ENCODE results near the gene OR10A6.

OR10A6 gene

DNA sequence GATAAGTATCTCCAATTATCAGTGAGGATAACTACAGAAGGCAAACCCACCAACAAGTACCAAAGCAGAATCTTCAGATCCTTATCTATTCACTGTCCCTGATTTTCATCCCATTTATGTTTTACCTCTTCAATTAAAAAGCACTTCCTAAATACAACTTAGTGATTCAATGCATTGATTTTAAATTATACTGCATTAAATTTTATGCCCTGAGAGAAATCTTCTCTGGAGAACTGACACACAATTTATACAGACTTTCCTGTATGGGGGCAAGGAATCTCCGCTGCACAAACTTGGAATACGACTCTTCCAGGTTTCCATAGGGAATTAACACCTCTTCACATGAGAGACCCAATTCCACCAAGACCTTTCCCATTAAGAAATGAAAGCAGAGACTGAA lies 10.5 kb upstream of the OR10A6 start, which contains the start of gene OR10A3:
TSS of gene OR10A3 (minus strand) at position 101 of the 400 bp plus-strand sequence. CDS start 2,188 bp downstream, outside the sequence.
- Mint-ChIP-seq H3K4me1 (no peaks in the 10 kb centered on the region), H3K4me3 (no peak within 1 kb of the TSS), H3K36me3 (no peaks in the 10 kb centered on the region), H3K27me3 (peaks cover 11% of the 10 kb centered on the region), H3K27ac (no peak within 1 kb of the TSS), H3K9me3 (peaks cover 14% of the 10 kb centered on the region)
- no peak for ATAC-seq

DNA sequence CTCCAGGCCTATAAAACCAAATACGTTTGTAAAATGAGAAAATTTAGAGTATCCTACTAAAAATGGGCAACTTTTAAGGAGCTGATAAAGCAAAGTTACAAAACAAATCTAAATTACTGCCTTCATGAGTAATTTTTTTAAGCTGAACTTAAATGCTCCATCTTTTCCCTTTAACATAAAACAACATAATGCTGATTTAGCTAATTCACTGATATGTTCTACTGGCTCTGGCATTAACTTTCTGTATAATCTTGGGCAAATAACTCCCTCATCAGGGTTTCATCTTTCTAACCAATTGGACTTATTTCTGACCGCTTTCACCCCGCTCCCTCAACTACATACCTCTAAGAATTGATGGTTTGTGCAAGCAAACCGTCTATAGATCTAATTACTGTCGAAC lies 10.1 kb upstream of the OR10A6 start:
- ATAC-seq = no peak
- Mint-ChIP-seq H3K9me3 (peaks cover 14% of the 10 kb centered on the region), H3K27ac (no peak overlapping the region), H3K4me1 (no peaks in the 10 kb centered on the region), H3K36me3 (no peaks in the 10 kb centered on the region), H3K27me3 (peaks cover 15% of the 10 kb centered on the region), H3K4me3 (no peak overlapping the region)

DNA sequence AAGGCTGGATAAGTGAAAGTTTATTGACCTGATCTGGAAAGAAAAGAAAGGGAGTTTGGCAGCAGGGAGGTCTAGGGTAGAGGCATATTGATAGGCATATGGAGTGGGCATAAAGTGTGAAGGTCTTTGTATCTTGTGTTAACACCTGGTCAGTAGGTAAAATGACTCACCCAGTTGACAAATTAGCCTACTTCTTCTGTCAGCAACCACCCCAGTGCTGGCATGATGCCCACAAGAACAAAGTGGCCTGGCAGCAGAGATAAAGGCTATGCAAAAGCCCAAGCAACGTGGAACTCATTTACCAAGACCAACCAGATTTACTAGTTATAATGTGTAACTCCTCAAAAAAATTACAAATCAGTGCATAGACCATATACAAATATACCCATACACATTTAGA lies 5.5 kb upstream of the OR10A6 start:
- Mint-ChIP-seq H3K4me3 (no peak overlapping the region), H3K27ac (no peak overlapping the region), H3K4me1 (no peaks in the 10 kb centered on the region), H3K9me3 (no peaks in the 10 kb centered on the region), H3K36me3 (no peaks in the 10 kb centered on the region), H3K27me3 (peaks cover 36% of the 10 kb centered on the region)
- no peak for ATAC-seq

DNA sequence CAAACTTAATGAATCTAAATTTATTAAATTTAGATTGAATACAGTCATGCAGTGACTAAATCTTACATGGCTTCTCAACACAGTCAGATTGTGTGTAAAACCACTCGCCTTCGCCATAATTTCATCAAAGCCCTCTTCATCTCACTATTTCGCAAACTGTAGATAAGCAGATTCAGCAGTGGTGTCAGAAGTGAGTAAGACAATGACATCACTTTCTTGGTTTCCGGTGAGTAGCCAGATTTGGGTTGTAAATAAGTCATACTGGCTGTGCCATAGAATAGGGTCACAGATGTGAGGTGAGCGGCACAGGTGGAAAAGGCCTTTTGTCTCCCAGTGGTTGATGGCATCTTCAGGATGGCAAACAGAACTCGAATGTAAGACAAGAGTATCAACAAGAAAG lies 3.4 kb downstream of the OR10A6 start:
- H3K9me3 Mint-ChIP-seq = peaks cover 4% of the 10 kb centered on the region
- H3K27ac Mint-ChIP-seq = no peak overlapping the region
- H3K27me3 Mint-ChIP-seq = peaks cover 51% of the 10 kb centered on the region
- no peaks in the 10 kb centered on the region for H3K36me3 Mint-ChIP-seq
- ATAC-seq = no peak
- H3K4me3 Mint-ChIP-seq = no peak overlapping the region
- no peaks in the 10 kb centered on the region for H3K4me1 Mint-ChIP-seq

DNA sequence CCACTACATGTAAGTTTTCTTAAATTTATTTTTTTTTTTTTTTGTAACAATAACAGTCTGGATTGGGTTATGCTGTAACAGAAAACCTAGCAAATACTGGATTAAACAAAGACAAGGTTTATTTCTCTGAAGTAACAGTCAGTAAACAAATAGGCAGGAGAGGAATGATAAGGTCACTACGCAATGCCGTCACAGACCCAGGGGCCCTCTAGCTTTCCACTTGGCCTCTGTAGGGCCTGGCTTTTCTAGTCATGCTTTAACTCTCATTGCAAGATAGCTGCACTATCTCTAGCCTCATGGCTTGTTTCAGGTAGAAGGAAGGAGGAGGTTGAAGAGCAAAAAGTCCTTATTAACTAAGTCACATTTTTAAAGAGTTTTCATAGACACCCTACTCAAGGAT lies 6.5 kb downstream of the OR10A6 start:
- Mint-ChIP-seq H3K27ac (no peak overlapping the region), H3K9me3 (peaks cover 4% of the 10 kb centered on the region), H3K27me3 (peaks cover 23% of the 10 kb centered on the region), H3K36me3 (no peaks in the 10 kb centered on the region), H3K4me1 (no peaks in the 10 kb centered on the region), H3K4me3 (no peak overlapping the region)
- no peak for ATAC-seq

DNA sequence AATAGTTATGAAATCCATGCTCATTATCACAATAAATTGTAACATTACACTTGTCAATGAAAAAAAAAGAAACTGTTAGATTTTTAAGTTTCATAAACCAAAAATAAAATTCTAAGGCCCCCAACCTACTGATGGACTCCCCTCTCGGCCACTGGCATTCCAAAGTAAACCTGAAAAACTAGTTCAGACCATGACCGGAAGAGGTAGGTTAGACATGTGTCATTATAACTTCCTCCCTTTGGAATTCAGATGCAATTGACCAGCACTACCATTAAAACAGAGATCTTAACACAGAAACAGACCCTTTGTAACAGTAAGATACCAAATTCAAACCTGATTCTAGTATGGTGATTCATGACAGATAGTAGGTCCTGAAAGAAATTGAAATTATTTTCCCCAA lies 12.9 kb downstream of the OR10A6 start:
- Mint-ChIP-seq H3K4me3 (no peak overlapping the region), H3K36me3 (no peaks in the 10 kb centered on the region), H3K4me1 (no peaks in the 10 kb centered on the region), H3K27ac (no peak overlapping the region), H3K9me3 (no peaks in the 10 kb centered on the region), H3K27me3 (peaks cover 28% of the 10 kb centered on the region)
- no peak for ATAC-seq

DNA sequence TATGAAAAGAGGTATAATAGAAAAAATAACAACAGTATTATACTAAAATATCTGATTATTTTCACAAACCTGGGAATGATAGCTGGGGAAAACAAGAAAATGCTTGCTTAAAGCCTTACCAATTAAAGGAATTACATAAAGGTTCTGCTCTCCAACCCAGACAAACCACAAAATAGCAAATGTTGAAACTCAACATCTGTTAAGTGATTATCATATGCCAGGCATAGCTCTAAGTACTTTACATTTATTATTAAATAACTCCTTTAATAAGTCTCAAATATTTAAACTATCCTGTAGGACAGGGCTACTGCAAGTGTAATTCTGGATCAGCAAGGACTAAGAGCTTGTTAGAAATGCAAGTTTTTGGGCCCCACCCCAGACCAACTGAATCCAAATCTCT lies 20.1 kb downstream of the OR10A6 start:
- H3K4me1 Mint-ChIP-seq = no peaks in the 10 kb centered on the region
- H3K36me3 Mint-ChIP-seq = no peaks in the 10 kb centered on the region
- no peak overlapping the region for H3K4me3 Mint-ChIP-seq
- no peak for ATAC-seq
- H3K27ac Mint-ChIP-seq = no peak overlapping the region
- H3K9me3 Mint-ChIP-seq = no peaks in the 10 kb centered on the region
- H3K27me3 Mint-ChIP-seq = peaks cover 32% of the 10 kb centered on the region

DNA sequence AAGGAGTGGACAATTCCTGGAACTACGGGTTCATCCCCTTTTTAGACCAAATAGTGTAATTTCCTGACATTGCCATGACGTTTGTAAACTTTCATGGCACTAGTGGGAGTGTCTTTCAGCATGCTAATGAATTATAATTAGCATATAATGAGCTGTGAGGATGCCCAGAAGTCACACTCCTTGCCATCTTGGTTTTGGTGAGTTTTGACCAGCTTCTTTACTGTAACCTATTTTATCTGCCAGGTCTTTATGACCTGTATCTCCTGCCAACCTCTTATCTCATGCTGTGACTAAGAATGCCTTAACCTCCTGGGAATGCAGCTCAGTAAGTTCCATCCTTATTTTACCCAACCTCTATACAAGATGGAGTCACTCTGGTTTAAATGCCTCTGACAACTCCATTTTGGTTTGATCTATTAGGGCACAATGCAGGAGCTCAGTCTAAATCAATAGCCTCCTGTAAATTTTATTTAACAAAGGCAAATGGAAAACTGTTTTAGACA lies 20.7 kb downstream of the OR10A6 start:
- Mint-ChIP-seq H3K4me1 (no peaks in the 10 kb centered on the region), H3K4me3 (no peak overlapping the region), H3K9me3 (no peaks in the 10 kb centered on the region), H3K27me3 (peaks cover 28% of the 10 kb centered on the region), H3K27ac (no peak overlapping the region), H3K36me3 (no peaks in the 10 kb centered on the region)
- ATAC-seq = no peak

DNA sequence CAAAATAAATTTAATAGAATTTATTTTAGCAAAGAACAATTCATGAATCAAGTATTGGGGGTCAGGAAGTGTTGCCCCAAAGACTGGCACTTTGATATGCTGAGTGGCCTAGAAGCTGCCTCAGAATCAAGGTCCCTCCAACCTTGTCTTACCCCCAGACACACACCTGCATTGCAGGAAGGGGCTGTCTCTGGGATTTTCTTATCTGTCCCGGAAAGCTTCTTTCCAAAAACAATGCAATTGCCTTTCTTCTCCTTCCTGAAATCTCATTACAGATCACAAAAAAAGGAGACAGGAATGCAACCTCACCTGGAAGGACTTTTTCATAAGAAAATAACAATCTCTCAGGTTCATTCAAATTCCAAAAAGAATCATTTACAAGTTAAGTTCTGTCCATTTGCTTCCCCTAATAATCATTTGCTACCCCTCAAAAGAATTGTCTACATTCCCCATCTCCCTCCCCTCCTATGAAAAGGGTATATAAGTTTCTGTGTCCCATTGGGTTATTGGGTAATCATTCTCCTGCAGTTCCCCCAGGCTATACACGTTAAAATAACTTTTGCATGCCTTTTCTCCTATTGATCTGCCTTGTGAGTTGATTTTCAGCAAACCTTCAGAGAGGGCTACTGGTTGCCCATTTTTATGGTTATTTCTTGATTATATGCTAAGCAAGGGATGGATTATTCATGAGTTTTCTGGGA lies 21.3 kb downstream of the OR10A6 start:
- H3K4me1 Mint-ChIP-seq = no peaks in the 10 kb centered on the region
- peaks cover 27% of the 10 kb centered on the region for H3K27me3 Mint-ChIP-seq
- H3K9me3 Mint-ChIP-seq = no peaks in the 10 kb centered on the region
- H3K4me3 Mint-ChIP-seq = no peak overlapping the region
- no peaks in the 10 kb centered on the region for H3K36me3 Mint-ChIP-seq
- no peak for ATAC-seq
- no peak overlapping the region for H3K27ac Mint-ChIP-seq

DNA sequence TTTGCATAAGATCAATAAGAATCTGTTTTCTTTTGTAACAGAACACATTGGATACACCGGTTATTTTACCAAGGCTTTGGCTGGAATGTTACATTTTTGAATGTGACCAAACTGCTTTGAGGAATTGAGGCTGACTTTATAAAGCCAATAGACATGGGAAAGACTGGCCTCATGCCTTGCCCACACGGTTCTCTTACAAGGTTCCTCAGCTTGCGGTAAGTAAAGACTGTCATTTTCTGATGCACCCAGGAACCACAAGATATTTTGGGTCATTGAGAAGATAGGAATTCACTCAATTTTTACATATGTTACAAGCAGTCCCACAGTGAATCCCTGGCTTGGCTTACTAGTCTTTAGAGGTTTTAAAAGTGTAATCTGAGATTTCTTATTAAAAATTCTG lies 23.9 kb downstream of the OR10A6 start:
- peaks cover 15% of the 10 kb centered on the region for H3K27me3 Mint-ChIP-seq
- ATAC-seq = no peak
- H3K27ac Mint-ChIP-seq = no peak overlapping the region
- H3K36me3 Mint-ChIP-seq = no peaks in the 10 kb centered on the region
- no peaks in the 10 kb centered on the region for H3K9me3 Mint-ChIP-seq
- no peak overlapping the region for H3K4me3 Mint-ChIP-seq
- H3K4me1 Mint-ChIP-seq = no peaks in the 10 kb centered on the region

DNA sequence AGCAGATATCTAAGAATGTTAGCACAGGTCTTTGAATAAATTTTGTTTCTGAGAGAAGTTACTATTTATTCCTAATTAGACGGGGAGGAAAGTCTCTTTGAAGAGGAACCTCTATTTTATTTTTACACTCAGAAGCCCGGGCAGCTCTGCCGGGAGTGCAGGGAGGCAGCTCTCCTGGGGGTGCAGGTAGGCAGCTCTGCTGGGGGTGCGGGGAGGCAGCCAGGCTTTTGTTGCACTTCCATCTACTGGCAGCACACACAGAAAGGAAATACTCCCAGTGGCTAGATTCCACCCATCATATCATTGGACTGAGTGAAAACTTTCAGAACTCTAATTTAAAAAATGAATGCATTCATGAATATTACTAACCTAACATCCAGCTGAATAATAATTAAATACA lies 24.6 kb downstream of the OR10A6 start:
- no peak overlapping the region for H3K27ac Mint-ChIP-seq
- H3K4me3 Mint-ChIP-seq = no peak overlapping the region
- ATAC-seq = no peak
- no peaks in the 10 kb centered on the region for H3K36me3 Mint-ChIP-seq
- H3K27me3 Mint-ChIP-seq = peaks cover 9% of the 10 kb centered on the region
- H3K9me3 Mint-ChIP-seq = no peaks in the 10 kb centered on the region
- H3K4me1 Mint-ChIP-seq = no peaks in the 10 kb centered on the region

DNA sequence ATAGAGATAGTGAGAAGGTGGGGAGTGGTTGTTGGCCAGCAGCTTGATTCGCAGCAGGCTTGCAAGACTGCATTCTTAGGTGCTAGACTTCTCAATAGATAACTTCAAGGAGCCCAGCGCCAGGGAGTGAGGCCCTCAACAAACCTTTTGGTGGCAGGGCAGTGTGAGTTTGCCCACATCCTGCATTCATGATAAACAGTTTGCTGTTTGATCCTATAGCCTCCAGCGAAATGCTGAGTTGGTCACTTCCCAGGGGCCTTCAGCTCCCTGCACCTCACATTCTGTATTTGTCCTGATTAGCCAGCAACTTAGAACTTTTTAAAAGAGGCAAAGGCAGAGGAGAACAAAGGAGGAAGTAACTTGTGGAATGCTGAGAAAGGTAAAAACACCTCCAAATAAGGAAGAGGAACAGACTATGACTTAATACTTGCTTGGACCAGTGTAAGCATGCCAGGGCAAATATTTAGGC lies 25.1 kb downstream of the OR10A6 start:
- Mint-ChIP-seq H3K9me3 (no peaks in the 10 kb centered on the region), H3K27ac (no peak overlapping the region), H3K36me3 (no peaks in the 10 kb centered on the region), H3K27me3 (peaks cover 9% of the 10 kb centered on the region), H3K4me3 (no peak overlapping the region), H3K4me1 (no peaks in the 10 kb centered on the region)
- no peak for ATAC-seq

DNA sequence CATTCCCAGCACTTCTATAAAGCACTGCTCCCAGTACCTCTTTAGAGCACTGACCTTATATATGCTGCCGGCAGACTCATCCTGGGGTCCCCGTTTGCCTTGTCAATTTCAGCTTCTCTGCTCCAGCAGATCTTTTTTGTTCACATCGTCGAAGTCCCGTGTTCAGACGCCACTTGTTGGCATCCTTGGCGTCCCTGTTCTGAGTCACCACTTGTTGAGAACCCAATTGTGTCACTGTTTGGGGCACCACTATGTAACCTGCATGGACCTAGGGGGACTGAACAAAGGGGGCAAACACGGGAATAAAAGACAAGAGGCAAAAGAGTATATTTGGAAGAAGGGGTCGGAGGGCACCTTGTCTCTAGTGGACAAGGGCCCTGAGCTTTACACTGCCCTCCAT lies 25.5 kb downstream of the OR10A6 start:
- Mint-ChIP-seq H3K4me3 (no peak overlapping the region), H3K27ac (no peak overlapping the region), H3K27me3 (peaks cover 9% of the 10 kb centered on the region), H3K36me3 (no peaks in the 10 kb centered on the region), H3K4me1 (no peaks in the 10 kb centered on the region), H3K9me3 (no peaks in the 10 kb centered on the region)
- no peak for ATAC-seq

DNA sequence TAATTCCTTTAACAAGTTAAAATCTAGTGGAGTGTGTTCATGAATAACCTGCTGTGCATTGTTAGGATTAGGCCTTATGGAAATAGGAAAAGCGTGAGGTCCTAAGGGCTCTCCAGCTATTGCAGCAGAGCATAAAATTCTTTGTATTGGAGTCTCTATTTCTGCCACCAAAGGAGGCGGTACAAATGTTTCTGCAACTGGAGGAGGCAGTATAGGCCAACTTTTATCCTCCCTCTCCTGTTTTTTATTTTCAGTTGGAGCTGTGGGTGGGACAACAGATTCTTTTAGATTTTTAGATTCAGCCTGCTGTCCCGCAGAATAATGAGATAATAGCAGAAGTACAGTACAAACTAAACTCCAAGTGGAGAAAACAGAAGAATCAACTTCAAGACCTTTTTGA lies 26.2 kb downstream of the OR10A6 start:
- H3K27ac Mint-ChIP-seq = no peak overlapping the region
- H3K36me3 Mint-ChIP-seq = no peaks in the 10 kb centered on the region
- no peaks in the 10 kb centered on the region for H3K4me1 Mint-ChIP-seq
- H3K9me3 Mint-ChIP-seq = peaks cover 1% of the 10 kb centered on the region
- no peak overlapping the region for H3K4me3 Mint-ChIP-seq
- ATAC-seq = no peak
- peaks cover 9% of the 10 kb centered on the region for H3K27me3 Mint-ChIP-seq

DNA sequence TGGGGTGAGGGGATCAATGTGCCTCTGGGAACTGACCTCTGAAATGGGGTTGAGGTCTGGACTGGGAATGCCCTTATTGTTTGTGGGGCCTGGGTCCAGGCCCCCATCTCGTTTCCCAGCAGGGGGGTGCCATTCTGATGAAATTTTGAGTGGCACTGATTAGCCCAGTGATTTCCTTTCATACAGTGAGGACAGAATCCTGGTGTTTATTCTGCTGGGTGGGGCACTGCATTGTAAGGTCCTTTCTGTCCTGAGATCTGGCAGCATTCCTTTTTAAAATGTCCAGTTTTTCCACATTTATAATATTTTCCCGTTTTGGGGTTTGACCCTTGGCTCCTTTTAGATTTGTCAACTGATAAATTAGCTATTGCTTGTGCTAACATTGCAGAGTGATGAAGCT lies 27.1 kb downstream of the OR10A6 start:
- Mint-ChIP-seq H3K4me3 (no peak overlapping the region), H3K27me3 (peaks cover 6% of the 10 kb centered on the region), H3K36me3 (no peaks in the 10 kb centered on the region), H3K27ac (no peak overlapping the region), H3K4me1 (no peaks in the 10 kb centered on the region), H3K9me3 (peaks cover 6% of the 10 kb centered on the region)
- ATAC-seq = no peak

DNA sequence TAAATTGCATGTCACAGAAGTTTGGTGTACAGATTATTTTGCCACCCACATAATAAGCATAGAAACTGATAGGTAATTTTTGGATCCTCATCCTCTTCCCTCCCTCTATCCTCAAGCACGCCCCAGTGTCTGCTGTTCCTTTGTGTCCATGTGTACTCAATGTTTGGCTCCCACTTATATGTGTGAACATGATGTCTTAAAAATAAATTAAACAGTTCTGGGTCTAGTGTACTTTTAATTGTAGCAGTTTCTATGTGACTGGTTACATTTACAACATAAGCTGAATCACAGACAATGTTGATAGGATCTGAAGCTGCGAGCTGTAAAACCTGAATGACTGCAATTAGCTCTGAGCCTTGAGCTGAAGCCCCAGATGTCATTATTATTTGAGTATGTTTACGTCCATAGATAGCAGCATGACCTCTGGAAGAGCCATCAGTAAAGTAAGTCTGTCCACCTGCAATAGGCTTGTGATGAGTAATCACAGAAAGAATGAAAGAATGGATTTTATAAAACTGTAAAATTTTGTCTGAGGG lies 29.7 kb downstream of the OR10A6 start:
- H3K27ac Mint-ChIP-seq = no peak overlapping the region
- H3K4me3 Mint-ChIP-seq = no peak overlapping the region

More for the DNA sequence above, 29.7 kb downstream of the OR10A6 start:
- no peaks in the 10 kb centered on the region for H3K36me3 Mint-ChIP-seq
- peaks cover 6% of the 10 kb centered on the region for H3K9me3 Mint-ChIP-seq
- no peaks in the 10 kb centered on the region for H3K4me1 Mint-ChIP-seq
- no peaks in the 10 kb centered on the region for H3K27me3 Mint-ChIP-seq
- ATAC-seq = no peak
